Epidermal melanocyte (primary cell): Measurements from ENCODE around the gene XPO6.

ENCODE experiments used
- DNase-seq: peaks from one replicate; pipeline ENCODE4 v3.0.0; 2011; ENCODE audit warnings: low spot score; ENCODE audit not compliant: insufficient read length

The XPO6 gene

DNA sequence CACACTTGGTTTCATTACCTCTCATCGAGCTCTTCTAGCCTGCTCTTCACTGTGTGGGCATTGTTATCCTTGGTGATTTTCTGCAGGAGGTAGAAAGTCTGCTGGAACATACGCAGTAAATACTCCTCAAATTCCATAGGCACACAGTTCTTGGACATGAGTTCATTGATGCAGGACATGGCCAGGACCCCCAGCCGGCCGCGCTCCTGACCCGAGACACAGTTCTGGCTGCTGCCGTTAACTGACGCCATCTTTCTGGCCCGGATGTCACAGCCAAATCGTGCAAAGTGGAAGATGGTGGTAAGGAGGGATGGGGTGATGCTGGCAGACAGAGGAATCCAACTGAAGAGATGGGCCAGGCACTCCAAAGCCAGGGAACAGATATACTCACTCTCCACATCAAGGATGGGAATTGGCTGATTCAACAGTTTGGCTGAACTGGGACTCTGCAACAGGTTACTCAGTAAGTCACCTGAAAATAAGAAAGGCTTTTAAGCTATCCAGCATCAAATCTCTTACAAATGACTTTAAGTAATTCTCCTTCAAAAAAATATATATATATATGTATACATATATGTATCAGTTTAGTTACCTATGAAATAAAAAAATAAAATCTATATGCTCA is 55.6 kb downstream of the XPO6 start:
- DNase-seq = no peak

DNA sequence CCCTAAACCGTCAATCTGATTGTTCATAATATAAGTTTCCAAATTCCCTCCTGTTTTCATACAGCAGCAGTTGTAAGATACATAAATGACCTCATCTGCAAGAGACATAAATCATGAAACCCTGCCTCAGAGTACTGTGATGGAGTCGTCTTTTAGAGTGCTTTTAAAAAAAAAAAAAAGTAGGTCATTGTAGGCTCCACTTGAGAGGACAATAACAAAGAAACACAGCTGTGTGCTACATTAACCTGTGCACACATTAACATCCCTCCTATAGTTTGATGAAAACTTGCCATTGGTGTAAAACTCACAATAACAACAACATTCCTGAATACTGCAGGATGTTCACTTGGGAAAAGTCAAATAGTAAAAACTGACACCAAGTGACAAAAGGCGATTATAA is 56.5 kb downstream of the XPO6 start:
- DNase-seq = no peak

DNA sequence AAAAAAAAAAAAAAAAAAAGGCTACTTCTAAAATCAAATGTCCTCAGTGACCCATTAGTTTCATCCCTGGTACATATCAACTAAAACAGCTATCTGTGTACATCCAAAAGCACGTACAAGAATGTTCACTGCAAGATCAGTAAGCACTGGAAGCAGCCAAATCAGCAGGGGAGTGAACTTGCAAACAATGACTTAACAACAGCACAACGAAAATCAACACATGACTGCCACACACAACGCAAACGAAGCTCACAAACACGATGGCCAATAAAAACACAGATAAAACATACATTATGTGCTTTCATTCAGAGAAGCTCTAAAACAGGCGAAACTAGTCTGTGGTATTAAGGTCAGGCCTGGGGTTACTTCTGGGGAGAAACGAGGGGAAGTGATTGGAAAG is 60.6 kb downstream of the XPO6 start:
- DNase-seq = no peak

DNA sequence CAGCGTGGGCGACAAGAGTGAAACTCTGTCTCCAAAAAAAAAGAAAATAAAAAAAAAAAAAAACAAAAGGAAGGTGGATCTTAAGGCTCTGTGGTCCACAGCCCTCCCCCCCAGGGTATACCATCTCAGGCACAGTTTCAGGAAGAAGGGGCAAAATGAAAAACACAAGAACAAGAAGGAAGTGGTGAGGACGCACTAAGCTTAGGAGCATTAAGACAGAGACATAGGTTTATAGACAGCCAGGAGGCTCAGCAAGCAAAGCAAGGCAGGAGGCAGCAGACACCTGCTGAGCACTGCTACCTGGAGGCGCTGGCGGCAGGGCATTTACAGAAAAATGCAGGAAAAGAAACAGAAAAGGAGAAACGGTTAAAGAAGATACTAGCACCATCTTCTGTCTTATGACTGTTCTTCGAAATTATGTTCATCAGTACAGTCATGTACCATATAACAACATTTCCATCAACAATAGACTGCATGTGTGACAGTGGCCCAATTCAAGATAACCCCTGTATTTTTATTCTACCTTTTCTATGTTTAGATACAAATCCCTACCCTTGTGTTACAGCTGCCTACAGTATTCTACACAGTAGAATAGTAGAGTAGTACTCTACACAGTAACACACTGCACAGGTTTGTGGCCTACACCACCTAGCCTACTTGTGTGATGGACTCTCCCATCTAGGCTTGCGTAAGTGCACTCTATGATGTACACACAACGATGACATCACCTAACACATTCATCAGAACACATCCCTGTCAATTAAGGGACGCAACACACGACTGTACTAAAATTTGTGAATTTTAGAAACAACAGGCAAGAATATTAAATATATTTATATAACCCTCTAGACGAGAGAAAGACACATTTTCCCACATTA is 62.5 kb downstream of the XPO6 start:
- no peak for DNase-seq

DNA sequence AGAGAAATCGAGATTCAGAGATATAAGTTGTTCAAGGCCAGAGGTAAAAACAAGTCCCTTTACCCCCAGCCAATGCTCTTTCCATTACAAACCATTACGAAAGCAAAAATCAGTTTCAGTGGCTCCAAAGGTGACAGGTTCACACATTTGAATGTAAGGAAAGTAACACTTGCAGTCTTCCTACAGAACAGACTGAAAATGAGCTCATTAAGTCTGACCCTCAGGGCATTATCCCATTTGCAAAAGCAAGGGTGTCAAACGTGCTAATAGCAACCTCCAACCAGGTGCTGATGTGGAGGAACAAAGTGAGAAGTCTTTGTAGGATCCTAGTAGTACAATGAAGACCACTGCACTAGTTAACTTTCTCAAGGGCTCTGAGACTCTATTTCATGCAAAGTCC is 65.2 kb downstream of the XPO6 start:
- no peak for DNase-seq

DNA sequence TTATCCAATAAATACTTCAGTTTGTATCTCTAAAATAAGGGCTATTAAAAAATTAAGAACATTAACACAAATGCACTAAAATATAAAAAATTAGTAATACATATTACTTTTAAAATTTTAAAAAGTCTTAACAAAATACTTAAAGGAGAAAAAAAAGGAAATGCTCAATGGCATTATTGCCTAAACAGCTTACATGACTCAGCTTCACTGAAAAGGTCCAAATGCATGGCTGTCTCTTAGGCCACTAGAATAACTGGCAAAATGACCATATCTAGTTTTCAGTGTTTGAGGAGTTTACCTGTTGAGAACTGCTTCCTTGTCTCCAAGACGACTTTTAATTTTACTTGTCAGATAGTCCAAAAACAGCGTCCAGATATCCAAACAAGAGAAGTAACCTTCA is 66.0 kb downstream of the XPO6 start:
- no peak for DNase-seq

DNA sequence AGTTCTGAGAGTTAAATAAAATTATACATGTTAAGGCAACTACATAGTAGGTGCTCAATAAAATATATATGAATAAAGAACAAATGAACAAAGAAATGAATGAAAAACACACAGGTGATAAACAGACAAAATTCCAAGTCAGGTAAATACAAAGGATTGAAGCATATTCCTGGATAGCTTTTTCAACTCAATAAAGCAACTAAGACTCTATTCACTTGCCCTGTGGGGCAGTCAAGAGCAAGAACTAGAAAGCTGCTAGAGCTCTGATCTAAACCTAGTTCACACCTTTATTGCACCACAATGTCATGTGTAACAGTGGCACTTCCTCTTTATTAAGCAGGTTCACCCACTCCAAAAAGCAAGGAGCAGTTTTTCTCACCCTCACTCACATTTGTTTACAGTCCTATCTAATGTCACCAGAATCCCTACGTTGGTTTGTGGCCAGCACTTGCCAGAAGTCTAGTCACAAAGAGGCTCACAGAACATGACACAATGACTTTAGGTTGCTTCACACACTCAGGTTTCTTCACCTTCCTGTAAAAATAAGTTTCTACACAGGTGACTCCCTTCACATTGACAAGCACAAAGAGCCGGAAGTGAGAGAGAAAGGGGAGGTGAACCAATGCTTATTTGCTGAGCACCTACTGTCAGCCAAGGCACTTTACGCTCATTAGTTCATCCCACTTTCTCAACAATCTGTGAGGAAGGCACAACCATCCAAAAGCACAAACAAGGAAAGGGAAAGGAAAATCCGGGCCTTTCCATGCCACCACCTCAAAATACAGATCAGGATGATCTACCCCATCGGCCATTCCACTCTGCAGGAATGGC is 70.8 kb downstream of the XPO6 start:
- no peak for DNase-seq

DNA sequence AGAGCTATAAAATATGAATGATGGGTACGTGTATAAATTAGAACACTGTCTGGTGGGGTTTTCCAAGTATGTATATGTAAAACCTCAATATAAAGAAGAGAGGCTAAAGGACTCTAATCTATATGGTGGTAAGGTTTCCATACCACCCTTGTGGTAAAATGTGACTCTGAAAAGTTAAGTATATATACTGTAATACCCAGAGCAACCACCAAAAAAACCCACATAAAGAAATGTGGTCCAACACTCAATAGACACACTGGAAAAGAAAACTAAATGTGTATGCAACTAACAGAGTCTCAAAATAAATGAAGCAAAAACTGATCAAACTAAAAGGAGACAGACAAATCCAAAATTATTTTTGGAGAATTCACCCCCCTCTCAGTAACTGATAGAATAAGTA is 72.2 kb downstream of the XPO6 start:
- DNase-seq = no peak

DNA sequence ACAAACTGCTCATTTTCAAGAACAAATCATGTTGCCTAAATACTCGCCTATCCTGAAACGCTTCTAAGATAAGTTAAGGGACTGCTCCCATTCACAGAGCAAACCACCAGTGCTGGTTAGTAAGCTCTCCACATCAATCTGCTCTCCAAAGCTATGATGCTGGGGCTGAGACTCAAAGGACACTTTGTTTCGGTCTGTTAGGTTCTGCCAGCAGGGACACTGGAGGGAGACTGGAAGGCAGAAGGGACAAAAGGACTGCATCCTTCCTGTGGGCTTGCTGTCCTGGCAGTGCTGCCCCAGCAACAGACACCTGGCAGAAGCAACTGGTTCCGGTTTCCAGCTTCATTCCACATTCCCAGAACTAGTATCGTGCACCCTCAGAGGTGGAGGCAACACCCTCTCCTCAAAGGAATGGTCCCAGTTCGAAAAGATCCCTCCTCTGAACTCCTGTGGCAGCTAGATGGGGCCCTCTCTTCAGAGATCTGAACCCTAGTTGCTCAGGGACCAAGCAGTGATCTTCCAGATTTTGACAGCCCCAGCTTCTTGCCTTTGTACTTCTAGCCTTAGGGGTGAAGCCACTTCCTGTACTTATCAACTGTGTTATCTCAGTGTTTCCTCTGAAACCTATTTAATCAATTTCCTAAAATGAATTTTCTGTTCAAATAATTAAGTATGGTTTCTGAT is 74.9 kb downstream of the XPO6 start:
- DNase-seq = no peak

DNA sequence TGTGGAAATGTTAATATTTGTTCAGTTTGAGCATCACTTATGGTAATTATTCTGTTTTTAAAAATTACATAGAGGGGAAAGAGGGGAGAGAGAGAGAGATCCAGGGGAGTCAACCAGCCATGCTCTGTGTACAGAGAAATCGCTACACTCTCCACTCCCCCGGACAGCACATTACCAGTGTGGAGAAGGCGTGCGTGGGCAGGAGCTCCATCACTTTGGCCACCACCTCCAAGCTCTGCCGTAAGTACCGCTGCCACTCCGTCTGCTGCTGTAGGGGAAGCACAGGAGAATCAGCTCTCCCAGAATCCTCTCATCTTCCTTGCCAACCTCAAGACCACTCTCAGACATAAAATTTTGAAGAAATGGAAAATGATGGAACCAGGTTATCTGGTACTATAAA is 78.1 kb downstream of the XPO6 start:
- DNase-seq = no peak

DNA sequence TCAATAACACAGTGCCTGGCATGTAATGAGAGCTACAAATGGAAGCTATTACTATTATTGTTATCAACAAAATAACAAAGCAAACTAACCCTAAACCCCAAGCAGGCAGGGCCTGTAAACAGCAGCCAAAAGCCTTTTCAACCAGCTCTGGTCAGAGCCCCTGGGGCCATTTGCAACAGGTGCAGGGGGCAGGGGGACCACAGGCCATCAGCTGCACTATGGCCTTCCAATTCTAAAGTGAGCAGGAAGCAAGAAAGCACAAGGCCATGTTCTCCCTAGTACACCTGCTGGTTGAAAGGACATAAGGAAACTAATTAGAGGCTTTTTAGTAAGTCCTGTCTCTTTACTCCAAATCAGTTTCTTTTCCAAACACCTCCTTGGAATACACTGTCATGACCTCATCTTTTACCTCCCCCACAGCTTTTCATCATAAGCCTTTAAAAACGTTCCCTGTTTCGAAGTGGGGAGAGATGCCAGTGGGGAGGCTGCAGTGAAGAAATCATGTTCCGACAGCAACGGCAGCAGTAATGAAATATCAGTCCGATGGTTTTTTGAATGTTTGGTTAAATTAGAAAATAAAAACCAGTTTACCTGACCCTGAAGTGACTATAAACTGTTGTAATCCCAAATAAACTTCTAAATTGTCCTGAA is 79.9 kb downstream of the XPO6 start:
- no peak for DNase-seq

DNA sequence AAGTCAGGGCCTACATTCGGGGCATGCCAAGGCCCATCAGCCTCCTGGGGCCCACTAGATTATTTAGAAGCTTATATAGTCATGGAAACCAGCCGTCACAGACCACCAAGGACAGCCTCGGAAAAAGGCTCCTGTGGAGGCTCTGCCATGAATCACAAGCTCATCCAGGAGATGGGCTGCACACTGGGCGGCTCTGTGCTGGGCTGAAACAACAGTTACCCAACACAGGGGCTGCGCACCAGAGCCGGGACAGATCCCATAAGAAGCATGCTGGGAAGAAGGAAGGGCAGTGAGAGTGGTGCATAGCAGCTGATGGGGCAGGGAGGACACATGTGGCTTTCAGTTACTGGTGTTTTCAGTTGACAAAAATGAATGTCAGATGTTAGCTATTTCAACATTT is 80.6 kb downstream of the XPO6 start:
- no peak for DNase-seq

DNA sequence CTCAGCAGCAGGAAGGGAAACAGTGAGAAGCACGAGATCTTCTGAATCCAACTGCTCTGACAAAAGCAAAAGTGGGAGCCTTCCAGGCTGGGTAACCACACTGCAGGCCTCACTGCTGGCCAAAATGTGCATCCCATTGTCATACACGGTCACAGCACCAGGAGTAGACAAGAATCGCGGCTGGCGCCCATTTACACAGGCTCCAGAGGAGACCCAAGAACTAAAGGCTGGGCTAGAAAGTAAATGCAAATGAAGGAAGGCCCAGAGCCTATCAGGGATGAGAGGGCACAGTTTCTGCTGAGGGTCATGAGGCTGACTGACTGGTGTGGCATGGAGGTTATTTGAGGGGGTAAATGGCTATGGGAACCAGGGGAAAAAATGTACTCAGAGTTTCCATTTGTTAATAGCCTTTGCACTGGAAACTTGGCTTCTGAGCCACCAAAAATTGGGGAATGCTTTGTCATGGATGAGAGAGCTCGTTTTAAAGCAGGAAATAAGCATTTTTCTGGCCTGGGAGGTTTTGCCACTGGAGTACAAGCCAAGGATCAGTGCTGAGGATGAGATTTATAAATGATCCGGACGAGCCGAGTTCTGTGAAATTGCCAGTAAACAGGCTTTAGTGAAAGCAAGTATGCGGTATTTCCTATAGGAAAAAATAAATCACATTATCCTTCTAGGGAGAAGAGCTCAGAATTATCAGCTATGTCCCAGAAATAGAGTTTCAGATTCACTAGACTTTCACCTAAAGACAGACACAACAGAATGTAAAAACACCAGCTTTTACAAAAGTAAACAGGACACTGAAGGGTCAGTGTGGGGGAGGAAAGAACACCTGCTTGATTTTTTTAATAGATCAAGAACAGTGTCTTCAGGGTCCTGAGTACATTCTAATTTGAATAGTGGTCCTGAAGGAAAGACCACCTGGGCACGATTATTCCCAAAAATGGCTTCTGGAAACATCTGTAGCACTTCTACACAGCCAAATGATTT is 81.4 kb downstream of the XPO6 start:
- no peak for DNase-seq

DNA sequence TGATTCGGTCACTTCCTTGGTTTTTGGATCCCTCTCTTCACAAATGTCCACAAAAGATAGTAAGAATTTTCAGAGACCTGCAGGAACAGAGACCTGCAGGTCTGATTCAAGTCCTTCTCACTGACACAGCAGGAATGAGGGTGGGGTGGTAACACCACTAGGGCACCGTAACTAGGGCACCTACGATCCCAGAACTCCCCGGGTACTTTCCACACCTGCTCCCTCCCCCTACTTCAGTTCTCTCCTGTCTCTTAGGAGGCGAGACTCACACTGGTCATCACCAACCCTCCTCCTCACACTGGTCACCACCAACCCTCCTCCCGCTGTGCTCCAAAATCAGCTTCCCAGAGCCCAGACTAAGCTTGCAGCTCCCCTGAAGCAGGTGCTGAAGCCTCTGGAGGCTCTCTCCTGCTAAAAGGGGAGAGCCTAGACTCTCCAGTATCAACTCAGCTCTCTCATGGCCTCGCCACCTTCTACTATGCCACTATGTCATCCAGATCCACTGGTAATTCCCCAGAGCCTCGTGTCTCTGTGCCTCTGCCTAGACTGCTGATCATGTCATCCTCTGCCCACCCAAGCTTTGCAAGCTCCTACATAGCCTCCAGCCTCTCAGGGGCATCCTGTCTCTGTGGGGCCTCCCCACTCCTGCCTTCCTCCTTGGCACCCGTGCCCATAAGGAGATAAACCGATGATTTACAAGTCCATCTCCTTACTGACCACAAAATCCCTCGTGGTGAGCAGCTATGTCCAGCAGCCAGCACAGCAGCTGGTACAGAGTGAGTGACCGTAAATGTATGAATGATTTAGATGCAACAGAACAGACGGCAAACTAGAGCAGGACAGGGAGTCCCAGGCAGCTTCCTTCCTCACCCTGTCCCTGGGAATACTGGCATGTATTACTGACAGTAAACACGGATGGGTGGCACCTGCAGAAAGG is 84.8 kb downstream of the XPO6 start:
- no peak for DNase-seq

DNA sequence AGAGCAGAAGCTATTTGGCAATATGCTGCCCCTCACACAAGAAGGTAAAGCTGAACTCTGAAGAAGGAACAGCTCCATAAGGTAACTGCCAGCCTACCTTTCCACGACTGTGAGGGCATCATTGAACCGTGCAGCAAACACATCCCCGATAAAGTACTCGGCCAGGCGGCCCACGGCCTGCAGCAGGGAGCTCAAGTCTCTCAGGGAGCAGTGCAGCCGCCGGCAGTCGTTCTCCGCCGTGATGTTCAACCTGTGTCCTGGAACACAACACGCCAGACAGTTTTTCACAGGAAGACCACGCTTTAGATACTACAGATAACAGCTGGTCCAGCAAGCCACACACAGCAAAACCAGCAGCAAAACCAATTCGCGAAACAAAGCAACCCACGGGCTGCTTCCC is 86.2 kb downstream of the XPO6 start:
- DNase-seq = no peak

DNA sequence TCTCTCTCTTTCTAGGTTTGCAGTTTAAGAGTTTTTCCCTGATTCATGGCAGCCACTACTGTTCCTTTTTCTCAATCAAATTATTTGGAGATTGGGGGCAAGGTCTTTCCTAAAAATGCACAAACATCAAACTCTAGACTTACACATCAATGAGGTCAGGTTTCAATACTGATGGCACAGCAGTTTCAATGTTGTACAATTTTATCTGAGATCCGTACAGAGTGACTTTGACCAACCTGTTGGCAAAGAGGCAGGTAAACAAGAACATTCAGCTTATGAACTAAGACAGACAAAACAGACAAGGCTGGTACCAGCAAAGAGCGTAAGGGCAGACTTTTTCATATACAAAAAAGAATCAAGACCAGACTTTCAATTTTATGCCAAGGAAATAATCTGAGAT is 90.2 kb downstream of the XPO6 start:
- no peak for DNase-seq

DNA sequence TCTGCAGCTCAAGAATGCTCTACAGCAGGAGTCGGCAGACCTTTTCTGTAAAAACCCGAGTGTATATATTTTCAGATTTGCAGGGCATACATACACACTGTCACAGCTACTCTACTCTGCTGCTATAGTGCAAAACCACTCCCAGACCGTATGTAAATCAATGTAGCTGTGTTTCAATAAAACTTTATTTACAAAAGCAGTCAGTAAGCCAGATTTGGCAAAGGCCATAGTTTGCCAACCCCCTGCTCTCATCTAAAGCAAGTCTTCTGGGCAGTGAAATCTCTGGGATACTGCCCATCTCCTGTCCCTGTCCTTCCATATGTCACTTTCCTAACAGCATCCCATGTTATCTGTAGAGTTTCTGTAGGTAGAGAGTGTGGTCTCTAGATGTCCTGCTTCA is 91.0 kb downstream of the XPO6 start:
- DNase-seq = no peak

DNA sequence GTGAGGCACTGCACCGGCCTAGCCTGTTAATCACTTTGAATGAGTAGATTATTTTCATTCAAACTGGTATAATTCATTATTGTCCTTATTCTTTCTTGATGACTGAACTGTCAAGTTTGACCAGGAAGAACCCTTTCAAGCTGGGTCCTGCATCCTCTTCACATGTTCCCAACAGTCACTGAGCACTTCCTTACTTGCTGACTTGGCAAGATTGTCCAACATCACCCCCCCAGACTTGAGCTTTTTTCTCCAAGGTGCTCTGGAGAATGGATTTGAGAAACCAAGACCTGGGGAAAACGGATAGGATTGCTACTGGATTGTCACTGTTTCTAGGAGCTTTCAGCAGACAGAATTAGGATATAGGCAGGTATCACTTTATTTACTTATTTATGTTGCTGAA is 93.1 kb downstream of the XPO6 start:
- DNase-seq = no peak

DNA sequence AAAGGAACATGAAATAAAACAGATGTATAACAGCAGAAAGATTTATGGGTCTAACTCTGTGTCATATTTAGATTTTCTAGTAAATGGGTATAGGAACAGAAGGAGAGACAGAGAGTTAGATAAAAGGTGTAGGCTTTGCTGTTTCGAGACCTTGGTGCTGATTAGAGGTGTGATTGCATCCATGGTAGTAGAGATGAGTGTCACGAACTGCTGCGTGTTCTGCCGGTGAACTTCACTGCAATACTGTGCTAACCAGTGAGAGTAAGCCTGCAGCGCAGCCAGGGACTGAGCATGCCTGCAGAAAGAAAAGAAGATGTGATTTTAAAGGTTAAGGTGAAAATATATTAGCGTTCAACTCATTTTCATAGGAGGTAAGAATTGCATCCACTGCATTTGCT is 94.6 kb downstream of the XPO6 start:
- DNase-seq = no peak
